Neural progenitor cell (in vitro differentiated cells): ENCODE results near the gene ARL3.

Experiments used
- EZH2 ChIP-seq: fragments of 200-600 bp; sonication (generic); IDR thresholded peaks from 2 replicates; pipeline ENCODE4 v1.6.1; 2017; ENCODE audit warnings: antibody characterized with exemption, mild to moderate bottlenecking, moderate library complexity
- TF ChIP-seq, protein P1 (sequence below): fragments of 200-600 bp; sonication (generic); IDR thresholded peaks from 2 replicates; pipeline ENCODE4 v1.5.1; 2017; ENCODE audit warnings: antibody characterized with exemption, mild to moderate bottlenecking

DNA sequence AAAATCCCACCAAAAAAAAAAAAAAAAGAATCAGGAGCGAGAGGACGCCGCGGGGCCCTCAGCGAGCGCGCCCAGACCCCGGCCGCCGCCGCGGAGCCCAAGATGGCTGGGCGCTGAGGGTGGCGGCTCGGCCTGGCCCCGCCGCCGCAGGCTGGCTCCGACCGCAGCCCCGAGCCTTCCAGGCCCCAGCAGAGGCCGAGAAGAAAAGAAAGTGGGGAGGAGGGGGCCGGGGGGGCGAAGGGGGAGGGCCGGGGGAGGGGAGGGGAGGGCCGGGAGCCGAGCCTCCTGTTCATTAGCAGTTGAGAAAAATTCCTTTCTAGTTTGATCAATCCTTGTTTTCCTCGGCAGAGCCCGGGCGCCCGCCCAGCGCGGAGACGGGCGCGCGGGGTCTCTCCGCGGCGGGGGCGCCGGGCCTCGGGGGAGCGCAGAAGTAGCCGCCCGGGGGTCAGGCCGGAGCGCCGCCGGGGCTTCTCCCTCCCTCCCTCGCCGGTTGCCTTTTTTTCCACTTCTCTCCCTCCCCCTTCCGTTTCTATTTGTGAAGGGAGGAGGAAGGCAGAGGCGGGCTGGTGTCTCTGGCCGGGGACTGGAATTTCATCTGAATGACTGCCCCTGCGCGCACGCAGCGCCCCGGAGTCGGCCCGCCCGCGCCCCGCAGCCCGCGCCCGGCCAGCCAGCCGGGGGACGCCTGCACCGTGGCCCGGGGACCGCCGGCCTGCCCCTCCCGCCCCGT is 70.7 kb downstream of the ARL3 start:
- TF ChIP-seq EZH2, result no peak
- TF ChIP-seq, protein P1, sequence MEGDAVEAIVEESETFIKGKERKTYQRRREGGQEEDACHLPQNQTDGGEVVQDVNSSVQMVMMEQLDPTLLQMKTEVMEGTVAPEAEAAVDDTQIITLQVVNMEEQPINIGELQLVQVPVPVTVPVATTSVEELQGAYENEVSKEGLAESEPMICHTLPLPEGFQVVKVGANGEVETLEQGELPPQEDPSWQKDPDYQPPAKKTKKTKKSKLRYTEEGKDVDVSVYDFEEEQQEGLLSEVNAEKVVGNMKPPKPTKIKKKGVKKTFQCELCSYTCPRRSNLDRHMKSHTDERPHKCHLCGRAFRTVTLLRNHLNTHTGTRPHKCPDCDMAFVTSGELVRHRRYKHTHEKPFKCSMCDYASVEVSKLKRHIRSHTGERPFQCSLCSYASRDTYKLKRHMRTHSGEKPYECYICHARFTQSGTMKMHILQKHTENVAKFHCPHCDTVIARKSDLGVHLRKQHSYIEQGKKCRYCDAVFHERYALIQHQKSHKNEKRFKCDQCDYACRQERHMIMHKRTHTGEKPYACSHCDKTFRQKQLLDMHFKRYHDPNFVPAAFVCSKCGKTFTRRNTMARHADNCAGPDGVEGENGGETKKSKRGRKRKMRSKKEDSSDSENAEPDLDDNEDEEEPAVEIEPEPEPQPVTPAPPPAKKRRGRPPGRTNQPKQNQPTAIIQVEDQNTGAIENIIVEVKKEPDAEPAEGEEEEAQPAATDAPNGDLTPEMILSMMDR, result no peak
